Adrenal gland (tissue), 12 donors: ENCODE results near the gene CDKN3. TPM values are rescaled to one million over a fixed set of nuclear protein-coding genes. Genes with fewer than 3 reads are reported as not detected.
A peak's percentile ranks its signal among the peaks of the same experiment; 100 is the strongest.
"Not testable (repeated sequence)": the region's sequence is repeated elsewhere in the genome, so short reads cannot be mapped to it uniquely, and the experiment has no call there.

ENCODE experiments used
- DNase-seq, 7 donors: peaks; one replicate each; pipeline ENCODE4 v3.0.0-alpha.2; 2019 to 2020
- H3K27ac ChIP-seq, 5 donors: fragments of 200-600 bp; sonication (generic) in 4 of 5; 1 replicate in 3 of 5; 2 replicates in 2 of 5; pipeline versions ENCODE4 v1.5.1 to v1.8.0; 2016 to 2020; ENCODE audit warnings: mild to moderate bottlenecking in 1 of 5
- H3K27me3 ChIP-seq: fragments of 200-600 bp; 2 replicates; pipeline ENCODE4 v1.8.0; 2021
- H3K36me3 ChIP-seq, 2 donors: fragments of 200-600 bp; replicated peaks in 1 of 2; 1 replicate in 1 of 2; 2 replicates in 1 of 2; pipeline versions ENCODE4 v1.5.1 to v1.8.0; 2018 to 2022
- H3K4me1 ChIP-seq, 2 donors: fragments of 200-600 bp; replicated peaks in 1 of 2; 1 replicate in 1 of 2; 2 replicates in 1 of 2; pipeline versions ENCODE4 v1.5.1 to v1.8.0; 2018 to 2021
- H3K4me3 ChIP-seq, 4 donors: fragments of 200-600 bp; sonication (generic) in 3 of 4; one replicate each; pipeline ENCODE4 v1.5.1; 2016 to 2018
- H3K9me3 ChIP-seq, 3 donors: fragments of 200-600 bp; sonication (generic) in 1 of 3; replicated peaks in 1 of 3; 1 replicate in 2 of 3; 2 replicates in 1 of 3; pipeline versions ENCODE4 v1.5.1 to v1.8.0; 2016 to 2021
- POLR2A ChIP-seq, 2 donors: fragments of 450-650 bp; IDR thresholded peaks; one replicate each; pipeline ENCODE4 v1.6.1; 2017; ENCODE audit warnings: antibody characterized with exemption in 2 of 2, mild to moderate bottlenecking in 2 of 2, moderate library complexity in 1 of 2
- WGBS, 4 donors: extraction: QIAGEN DNeasy Blood & Tissue Kit in 2 of 4; methylation state at CpG; one replicate each; pipeline versions ENCODE4 v1.1.5 to v1.1.7; 2013 to 2017; 5-methylcytosine and 5-hydroxymethylcytosine counted together
- intact Hi-C, 2 donors: fragments of 100-400 bp; cut with DNase I; formaldehyde crosslinking; loops; one replicate each; pipeline versions ENCODE4 v1.14.1 to v1.15.0; 2022 to 2023
- polyA plus RNA-seq, 3 donors: library from polyadenylated mRNA; stranded (reverse); fragments of 200-250 nt in 2 of 3; fragments of 350-450 nt in 1 of 3; fragmentation: Illumina TruSeq in 1 of 3; extraction: RNeasy Lipid Tissue Mini Kit (QIAGEN cat#74804) in 1 of 3; gene quantifications; one replicate each; pipeline ENCODE4 v1.2.3, GENCODE V29; 2013 to 2014
- total RNA-seq, 9 donors: library from RNA; depleted of rRNA in 4 of 9; stranded (reverse); fragments of >200 nt in 4 of 9; fragments of 120-200 nt in 1 of 9; fragmentation: NEBNext Ultra II Directional in 1 of 9; extraction: Animal tissue kit (Norgen Biotek cat#: 25700) in 1 of 9; gene quantifications; one replicate each; pipeline versions ENCODE4 v1.1.0 to v1.2.4, GENCODE V29; 2013 to 2023
- TF ChIP-seq, protein P1 (sequence below), 6 experiments: fragments of 450-650 bp in 4 of 6; fragments of 200-600 bp in 2 of 6; sonication (generic) in 1 of 6; IDR thresholded peaks; 1 replicate in 5 of 6; 2 replicates in 1 of 6; pipeline versions ENCODE4 v1.5.1 to v1.8.0; 2016 to 2021; ENCODE audit warnings: antibody characterized with exemption in 6 of 6, mild to moderate bottlenecking in 2 of 6, moderate library complexity in 1 of 6
- donor health status: healthy with polysubstance abuse.
- donor health status: Bipolar disorder and iron deficiency.
- donor health status: DM: yes; HTN: yes; CAD: no.
- donor health status: DM: no; HTN: no; CAD: no.
- donor health status: DM: no; HTN: no; CAD: no.
- donor health status: DM: yes; HTN: yes; CAD: no.

Gene CDKN3
- total and polyA plus RNA-seq, 12 donors = 0.46 to 16.4 (median 2.1) TPM; not detected in 1

DNA sequence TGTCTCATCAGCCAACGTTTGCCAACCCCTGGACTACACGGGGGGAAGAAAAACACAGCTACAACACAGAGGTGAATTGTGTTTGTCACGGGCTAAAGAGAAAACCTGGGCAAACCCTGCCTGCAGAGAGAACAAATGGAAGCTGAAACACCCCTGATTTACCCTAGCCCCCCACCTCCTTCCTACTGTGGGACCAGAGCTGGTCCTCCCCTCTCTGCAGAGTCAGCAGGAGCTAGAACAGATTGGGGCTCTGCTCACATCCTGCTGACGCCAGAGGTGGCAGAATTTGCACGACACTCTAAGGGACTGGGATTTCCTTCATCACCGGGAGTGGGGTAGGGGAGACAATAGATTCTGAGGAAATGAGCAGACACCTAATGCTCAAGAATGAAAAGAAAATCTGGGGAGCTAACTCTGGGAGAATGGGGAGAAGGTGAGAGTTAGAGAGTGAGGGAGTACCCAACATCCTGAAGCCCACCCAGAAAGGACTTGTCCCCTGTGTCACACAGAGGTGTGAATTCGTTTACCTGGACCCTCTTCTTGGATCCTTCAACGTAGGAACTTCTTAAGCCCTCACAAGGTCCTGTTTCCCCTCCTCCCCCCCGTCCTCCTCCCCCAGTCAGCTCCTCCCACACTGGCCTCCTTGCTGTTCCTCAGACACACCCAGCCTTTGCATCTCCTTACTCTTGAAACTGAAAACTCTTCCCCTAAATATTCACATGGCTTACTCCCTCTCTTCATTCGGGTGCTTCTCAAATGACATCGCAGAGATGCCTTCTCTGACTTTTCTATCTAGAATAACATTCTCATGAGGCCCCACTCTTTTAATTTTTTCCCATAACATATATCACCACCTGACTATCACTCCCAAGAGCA lies 26.2 kb upstream of the CDKN3 start:
- H3K27me3 ChIP-seq = no peaks in the 10 kb centered on the region
- no peaks in the 10 kb centered on the region for H3K36me3 ChIP-seq
- WGBS, 4 donors = 54 to 67% (median 62%) methylated on average over 11 of the region's 11 CpGs
- intact Hi-C loops = no loop called here
- TF ChIP-seq, protein P1, sequence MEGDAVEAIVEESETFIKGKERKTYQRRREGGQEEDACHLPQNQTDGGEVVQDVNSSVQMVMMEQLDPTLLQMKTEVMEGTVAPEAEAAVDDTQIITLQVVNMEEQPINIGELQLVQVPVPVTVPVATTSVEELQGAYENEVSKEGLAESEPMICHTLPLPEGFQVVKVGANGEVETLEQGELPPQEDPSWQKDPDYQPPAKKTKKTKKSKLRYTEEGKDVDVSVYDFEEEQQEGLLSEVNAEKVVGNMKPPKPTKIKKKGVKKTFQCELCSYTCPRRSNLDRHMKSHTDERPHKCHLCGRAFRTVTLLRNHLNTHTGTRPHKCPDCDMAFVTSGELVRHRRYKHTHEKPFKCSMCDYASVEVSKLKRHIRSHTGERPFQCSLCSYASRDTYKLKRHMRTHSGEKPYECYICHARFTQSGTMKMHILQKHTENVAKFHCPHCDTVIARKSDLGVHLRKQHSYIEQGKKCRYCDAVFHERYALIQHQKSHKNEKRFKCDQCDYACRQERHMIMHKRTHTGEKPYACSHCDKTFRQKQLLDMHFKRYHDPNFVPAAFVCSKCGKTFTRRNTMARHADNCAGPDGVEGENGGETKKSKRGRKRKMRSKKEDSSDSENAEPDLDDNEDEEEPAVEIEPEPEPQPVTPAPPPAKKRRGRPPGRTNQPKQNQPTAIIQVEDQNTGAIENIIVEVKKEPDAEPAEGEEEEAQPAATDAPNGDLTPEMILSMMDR (IDR thresholded peaks at IDR 0.05) = no peak
- TF ChIP-seq POLR2A (IDR thresholded peaks at IDR 0.05) = no peak
- no peak overlapping the region for H3K27ac ChIP-seq
- DNase-seq = no peak
- H3K4me3 ChIP-seq = no peak overlapping the region
- H3K4me1 ChIP-seq = peaks cover 0 to 3% of the 10 kb centered on the region in 2 donors
- H3K9me3 ChIP-seq = no peaks in the 10 kb centered on the region

GRCh38 chr14:54374117-54374884 lies 22.5 kb upstream of the CDKN3 start:
- 48 to 63% (median 52%) methylated on average over 7 of the region's 7 CpGs for WGBS, 4 donors
- no peak for TF ChIP-seq POLR2A (IDR thresholded peaks at IDR 0.05)
- TF ChIP-seq, protein P1 (IDR thresholded peaks at IDR 0.05) = no peak
- Histone ChIP-seq H3K4me1 (no peaks in the 10 kb centered on the region), H3K4me3 (no peak overlapping the region), H3K36me3 (no peaks in the 10 kb centered on the region), H3K27ac (no peak overlapping the region), H3K9me3 (no peaks in the 10 kb centered on the region), H3K27me3 (no peaks in the 10 kb centered on the region)
- intact Hi-C loops = no loop called here
- DNase-seq = peak in 1 of 7 donors; percentile 33

DNA sequence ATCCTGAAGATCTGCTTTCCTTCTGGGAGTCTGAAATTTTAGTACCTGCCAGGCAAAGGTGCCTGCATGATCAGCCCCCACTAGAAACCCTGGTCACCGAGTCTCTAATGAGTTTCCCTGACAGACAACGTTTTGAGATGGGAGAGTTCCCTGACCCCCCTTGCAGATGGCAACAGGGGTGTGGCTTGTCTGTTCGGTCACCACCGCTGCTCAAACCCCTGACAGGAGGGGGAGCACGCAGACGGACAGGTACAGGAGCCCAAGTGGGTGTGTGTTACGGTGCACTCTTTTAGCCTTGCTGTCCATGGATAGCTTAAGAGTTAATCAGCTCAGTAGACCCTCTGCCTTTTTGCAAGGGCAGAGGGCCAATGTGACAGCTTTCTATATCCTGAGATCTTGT lies 19.3 kb upstream of the CDKN3 start:
- H3K36me3 ChIP-seq = no peaks in the 10 kb centered on the region
- TF ChIP-seq, protein P1 (IDR thresholded peaks at IDR 0.05) = no peak
- no peak for TF ChIP-seq POLR2A (IDR thresholded peaks at IDR 0.05)
- 56 to 86% (median 59%) methylated on average over 1 to 7 of the region's 7 CpGs for WGBS, 4 donors

GRCh38 chr14:54378893-54379292 lies 17.9 kb upstream of the CDKN3 start:
- WGBS, 4 donors = 76 to 78% (median 78%) methylated on average over 5 of the region's 5 CpGs
- H3K27ac ChIP-seq, H3K4me3 ChIP-seq, DNase-seq, H3K27me3 ChIP-seq, H3K9me3 ChIP-seq, H3K36me3 ChIP-seq, intact Hi-C loops, H3K4me1 ChIP-seq: not testable (repeated sequence)

More for the DNA sequence above, 19.3 kb upstream of the CDKN3 start:
- Histone ChIP-seq H3K27me3 (no peaks in the 10 kb centered on the region), H3K4me3 (no peak overlapping the region), H3K9me3 (no peaks in the 10 kb centered on the region), H3K27ac (no peak overlapping the region), H3K4me1 (no peaks in the 10 kb centered on the region)
- DNase-seq = no peak
- intact Hi-C loops = no loop called here

DNA sequence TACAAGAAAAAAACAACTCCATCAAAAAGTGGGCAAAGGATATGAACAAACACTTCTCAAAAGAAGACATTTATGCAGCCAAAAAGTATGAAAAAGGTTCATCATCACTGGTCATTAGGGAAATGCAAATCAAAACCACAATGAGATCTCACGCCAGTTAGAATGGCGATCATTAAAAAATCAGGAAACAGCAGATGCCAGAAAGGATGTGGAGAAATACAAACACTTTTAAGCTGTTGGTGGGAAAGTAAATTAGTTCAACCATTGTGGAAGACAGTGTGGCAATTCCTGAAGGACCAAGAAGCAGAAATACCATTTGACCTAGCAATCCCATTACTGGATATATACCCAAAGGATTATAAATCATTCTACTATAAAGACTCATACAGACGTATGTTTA lies 16.2 kb upstream of the CDKN3 start:
- H3K9me3 ChIP-seq, H3K27ac ChIP-seq, H3K36me3 ChIP-seq, H3K4me3 ChIP-seq, intact Hi-C loops, H3K4me1 ChIP-seq, DNase-seq, H3K27me3 ChIP-seq: not testable (repeated sequence)
- WGBS, 4 donors = 51 to 64% (median 61%) methylated on average over 3 of the region's 3 CpGs
